Fibroblast of peridontal ligament (primary cell): Measurements from ENCODE around the gene LCE1C.

Experiments
- DNase-seq: peaks from one replicate; pipeline ENCODE4 v3.0.0-alpha.2; 2010; ENCODE audit errors: extremely low read depth

The LCE1C gene

GRCh38 chr1:152759453-152760173, 46.8 kb downstream of the LCE1C start:
- DNase-seq, result no peak

DNA sequence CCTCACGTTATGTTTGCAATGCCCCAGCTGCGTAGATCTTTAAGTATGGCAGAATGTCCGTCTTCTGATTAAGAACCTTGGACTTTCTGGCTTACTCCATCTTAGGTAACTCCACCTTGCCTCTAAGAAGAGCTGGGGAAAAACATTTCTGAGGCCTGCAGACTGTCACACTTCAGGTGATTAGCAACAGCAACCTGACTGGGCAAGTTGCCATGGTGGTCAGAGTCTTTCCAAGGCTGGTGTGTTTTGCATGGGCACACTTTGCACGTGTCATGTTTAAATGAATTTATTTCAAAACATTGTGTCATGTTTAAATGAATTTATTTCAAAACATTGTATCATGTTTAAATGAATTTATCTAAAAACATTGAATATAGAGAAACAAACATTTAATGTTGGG, 47.8 kb downstream of the LCE1C start:
- no peak for DNase-seq

- DNase-seq, result no peak
These were observed 48.7 kb downstream of the LCE1C start, which contains the start of gene KPRP for GRCh38 chr1:152757747-152758146. TSS of gene KPRP (plus strand) at chr1:152758025. CDS start at chr1:152759589, 1,564 bp downstream.

DNA sequence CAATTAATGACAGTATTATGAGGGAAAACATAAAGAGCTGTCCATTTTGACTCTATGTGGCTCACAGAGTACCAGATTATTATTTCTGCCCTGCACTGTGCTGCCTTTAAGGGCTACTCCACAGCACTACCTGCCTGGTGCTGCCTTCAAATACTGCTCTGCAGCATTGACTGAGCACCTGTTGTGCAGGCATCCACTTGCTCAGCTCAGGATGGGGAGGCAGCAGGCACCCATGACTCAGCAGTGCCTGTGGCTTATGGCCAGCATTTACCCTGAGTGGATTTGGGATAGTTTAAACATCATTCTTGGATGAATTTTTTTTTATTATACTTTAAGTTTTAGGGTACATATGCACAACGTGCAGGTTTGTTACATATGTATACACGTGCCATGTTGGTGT, 49.6 kb downstream of the LCE1C start:
- no peak for DNase-seq
